Erythroblast (primary cell): ENCODE measurements around the gene RALB.

Experiments
- GATA1 ChIP-seq: IDR thresholded peaks from 2 replicates; pipeline ENCODE4 v1.6.1; 2011; ENCODE audit warnings: low read depth, mild to moderate bottlenecking, control low read depth, low read length, moderate library complexity
- POLR2A ChIP-seq: IDR thresholded peaks from 2 replicates; pipeline ENCODE4 v1.6.1; 2011; ENCODE audit warnings: mild to moderate bottlenecking, low read length

DNA sequence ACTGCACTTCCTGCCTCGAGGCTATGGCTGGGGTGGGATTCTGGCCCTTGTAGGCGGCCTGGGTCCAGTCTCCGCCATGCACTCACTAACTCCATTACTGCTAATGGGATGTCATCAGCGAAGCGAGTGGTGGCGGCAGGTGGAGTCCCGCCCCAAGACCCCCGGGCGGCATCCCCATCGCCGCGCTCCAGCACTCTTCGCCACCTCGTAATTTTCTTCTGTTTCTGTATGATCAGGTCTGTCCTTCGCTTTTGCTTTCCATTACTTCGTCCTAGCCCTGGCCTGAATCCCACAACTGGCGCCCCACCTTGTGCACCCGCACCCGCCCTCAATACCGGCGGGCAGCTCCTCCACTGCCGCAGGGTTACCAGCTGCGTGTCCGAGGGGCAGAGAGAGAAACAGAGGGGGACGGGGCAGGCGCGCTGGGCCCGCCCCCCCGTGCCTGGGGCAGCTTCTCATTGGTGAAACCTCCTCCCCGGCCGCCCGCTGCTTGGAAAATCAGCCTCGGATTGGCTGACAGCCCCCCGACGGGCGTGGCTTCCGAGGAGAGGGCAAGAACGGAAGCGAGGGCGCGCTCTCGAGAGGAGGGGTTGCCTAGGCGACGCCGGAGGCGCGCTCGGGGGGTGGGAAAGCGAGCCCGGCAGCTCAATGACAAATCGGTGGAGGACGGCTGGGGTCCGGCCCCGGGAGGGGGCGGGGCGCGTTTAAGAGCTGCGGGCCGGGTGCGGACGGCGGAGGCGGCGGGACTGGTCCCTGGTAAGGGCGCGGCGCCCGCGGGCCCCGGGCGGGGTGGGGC, at the start of gene RALB:
- TF ChIP-seq POLR2A (peak; percentile 79), GATA1 (no peak)
